Measurements from ENCODE around the gene YPEL5. TPM values are rescaled to one million over a fixed set of nuclear protein-coding genes. Genes with fewer than 3 reads are reported as not detected.

The YPEL5 gene
- total and polyA plus RNA-seq, 10 of the 15 experiments (the other 5 are each of a cell fraction or from before 2014, with no cell fraction given) = 18.8 to 47.3 (median 21.7) TPM

- TF ChIP-seq, protein P1, sequence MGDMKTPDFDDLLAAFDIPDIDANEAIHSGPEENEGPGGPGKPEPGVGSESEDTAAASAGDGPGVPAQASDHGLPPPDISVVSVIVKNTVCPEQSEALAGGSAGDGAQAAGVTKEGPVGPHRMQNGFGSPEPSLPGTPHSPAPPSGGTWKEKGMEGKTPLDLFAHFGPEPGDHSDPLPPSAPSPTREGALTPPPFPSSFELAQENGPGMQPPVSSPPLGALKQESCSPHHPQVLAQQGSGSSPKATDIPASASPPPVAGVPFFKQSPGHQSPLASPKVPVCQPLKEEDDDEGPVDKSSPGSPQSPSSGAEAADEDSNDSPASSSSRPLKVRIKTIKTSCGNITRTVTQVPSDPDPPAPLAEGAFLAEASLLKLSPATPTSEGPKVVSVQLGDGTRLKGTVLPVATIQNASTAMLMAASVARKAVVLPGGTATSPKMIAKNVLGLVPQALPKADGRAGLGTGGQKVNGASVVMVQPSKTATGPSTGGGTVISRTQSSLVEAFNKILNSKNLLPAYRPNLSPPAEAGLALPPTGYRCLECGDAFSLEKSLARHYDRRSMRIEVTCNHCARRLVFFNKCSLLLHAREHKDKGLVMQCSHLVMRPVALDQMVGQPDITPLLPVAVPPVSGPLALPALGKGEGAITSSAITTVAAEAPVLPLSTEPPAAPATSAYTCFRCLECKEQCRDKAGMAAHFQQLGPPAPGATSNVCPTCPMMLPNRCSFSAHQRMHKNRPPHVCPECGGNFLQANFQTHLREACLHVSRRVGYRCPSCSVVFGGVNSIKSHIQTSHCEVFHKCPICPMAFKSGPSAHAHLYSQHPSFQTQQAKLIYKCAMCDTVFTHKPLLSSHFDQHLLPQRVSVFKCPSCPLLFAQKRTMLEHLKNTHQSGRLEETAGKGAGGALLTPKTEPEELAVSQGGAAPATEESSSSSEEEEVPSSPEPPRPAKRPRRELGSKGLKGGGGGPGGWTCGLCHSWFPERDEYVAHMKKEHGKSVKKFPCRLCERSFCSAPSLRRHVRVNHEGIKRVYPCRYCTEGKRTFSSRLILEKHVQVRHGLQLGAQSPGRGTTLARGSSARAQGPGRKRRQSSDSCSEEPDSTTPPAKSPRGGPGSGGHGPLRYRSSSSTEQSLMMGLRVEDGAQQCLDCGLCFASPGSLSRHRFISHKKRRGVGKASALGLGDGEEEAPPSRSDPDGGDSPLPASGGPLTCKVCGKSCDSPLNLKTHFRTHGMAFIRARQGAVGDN (IDR thresholded peaks at IDR 0.05) = no peak
Measured at GRCh38 chr2:30147196-30147714, 448 bp downstream of the YPEL5 start (continued).

GRCh38 chr2:30147715-30148610 is 1.2 kb downstream of the YPEL5 start:
- ChIA-PET CTCF (interaction anchor here (0.7 to 7.2 kb wide), 16 partner anchors 9 to 1022 kb away, joined by 3 to 116 read pairs (median 4); partner anchors contain the start of gene LBH), SMC1A (ENCODE audit: uncharacterized antibody, unreplicated experiment) (interaction anchor here (0.6 to 6.1 kb wide), 14 partner anchors 9 to 563 kb away, joined by 3 to 85 read pairs (median 3); no protein-coding TSS in a partner anchor), POLR2A (interaction anchor here (0.6 to 3.5 kb wide), 4 partner anchors 11 to 77 kb away, joined by 3 to 20 read pairs (median 5); no protein-coding TSS in a partner anchor), RAD21 (ENCODE audit: unreplicated experiment) (interaction anchor here (0.8 to 7.3 kb wide), 8 partner anchors 13 to 564 kb away, joined by 3 to 97 read pairs (median 8); no protein-coding TSS in a partner anchor)
- FAIRE-seq = peak; percentile 54
- no peaks in the 10 kb centered on the region for H3K27me3 ChIP-seq (replicated peaks in 1 of 2; ENCODE audit: control insufficient read depth in 2 of 2, insufficient read depth in 2 of 2, low read length in 1 of 2)
- no peaks in the 10 kb centered on the region; the same call in 1 of the 2 replicates for H3K79me2 ChIP-seq (ENCODE audit: control insufficient read depth, insufficient read depth, low read length)
- H3K27ac ChIP-seq (ENCODE audit: control insufficient read depth, insufficient read depth) = peak overlapping the region; percentile 83
- peak overlapping the region; percentile 60 for H3K4me3 ChIP-seq
- WGBS (ENCODE audit: insufficient coverage, insufficient replicate concordance, low lambda C conversion rate, missing lambda C conversion rate) = under 1% methylated on average over 16 of the region's 50 CpGs
- peak overlapping the region; percentile 61; the same call in 1 of the 2 replicates for H3K9ac ChIP-seq (ENCODE audit: control insufficient read depth, insufficient read depth, low read length)
- no TSS peak for BruUV-seq (replicated peaks)
- in situ Hi-C loops (cut with MboI) = no loop called here
- peak; percentile 43 for ATAC-seq
- no peaks in the 10 kb centered on the region for H4K20me1 ChIP-seq (ENCODE audit: control insufficient read depth, insufficient read depth)
- H3K4me1 ChIP-seq (ENCODE audit: control insufficient read depth, insufficient read depth, low read length) = peaks cover 25% of the 10 kb centered on the region
- peak overlapping the region; percentile 79 for H3K4me2 ChIP-seq (ENCODE audit: control insufficient read depth, insufficient read depth)
- no peaks in the 10 kb centered on the region for H3K9me3 ChIP-seq (replicated peaks; ENCODE audit: control insufficient read depth, insufficient read depth, low read length)
- no peak for DNase-seq (ENCODE audit: low read depth, low spot score)
- intact Hi-C loops (cut with micrococcal nuclease; ENCODE audit: unreplicated experiment) = loop anchor here (5.0 kb wide), 1 partner anchor 189 kb away; no protein-coding TSS in a partner anchor
- peak overlapping the region; percentile 35 for H2AFZ ChIP-seq (ENCODE audit: control insufficient read depth, low read depth, low read length)
- H3K36me3 ChIP-seq (ENCODE audit: control insufficient read depth in 2 of 2, insufficient read depth in 2 of 2, low read length in 1 of 2) = no peaks in the 10 kb centered on the region
- no peak for TF ChIP-seq ELK1 (IDR thresholded peaks at IDR 0.05; ENCODE audit: low read depth, low read length)
- peak; percentile 19 to 46; a peak in 3 of 4 replicates for TF ChIP-seq IKZF2 (IDR thresholded peaks at IDR 0.05)
- no peak for TF ChIP-seq TCF7 (IDR thresholded peaks at IDR 0.05; ENCODE audit: borderline replicate concordance)
- TF ChIP-seq, protein P2, sequence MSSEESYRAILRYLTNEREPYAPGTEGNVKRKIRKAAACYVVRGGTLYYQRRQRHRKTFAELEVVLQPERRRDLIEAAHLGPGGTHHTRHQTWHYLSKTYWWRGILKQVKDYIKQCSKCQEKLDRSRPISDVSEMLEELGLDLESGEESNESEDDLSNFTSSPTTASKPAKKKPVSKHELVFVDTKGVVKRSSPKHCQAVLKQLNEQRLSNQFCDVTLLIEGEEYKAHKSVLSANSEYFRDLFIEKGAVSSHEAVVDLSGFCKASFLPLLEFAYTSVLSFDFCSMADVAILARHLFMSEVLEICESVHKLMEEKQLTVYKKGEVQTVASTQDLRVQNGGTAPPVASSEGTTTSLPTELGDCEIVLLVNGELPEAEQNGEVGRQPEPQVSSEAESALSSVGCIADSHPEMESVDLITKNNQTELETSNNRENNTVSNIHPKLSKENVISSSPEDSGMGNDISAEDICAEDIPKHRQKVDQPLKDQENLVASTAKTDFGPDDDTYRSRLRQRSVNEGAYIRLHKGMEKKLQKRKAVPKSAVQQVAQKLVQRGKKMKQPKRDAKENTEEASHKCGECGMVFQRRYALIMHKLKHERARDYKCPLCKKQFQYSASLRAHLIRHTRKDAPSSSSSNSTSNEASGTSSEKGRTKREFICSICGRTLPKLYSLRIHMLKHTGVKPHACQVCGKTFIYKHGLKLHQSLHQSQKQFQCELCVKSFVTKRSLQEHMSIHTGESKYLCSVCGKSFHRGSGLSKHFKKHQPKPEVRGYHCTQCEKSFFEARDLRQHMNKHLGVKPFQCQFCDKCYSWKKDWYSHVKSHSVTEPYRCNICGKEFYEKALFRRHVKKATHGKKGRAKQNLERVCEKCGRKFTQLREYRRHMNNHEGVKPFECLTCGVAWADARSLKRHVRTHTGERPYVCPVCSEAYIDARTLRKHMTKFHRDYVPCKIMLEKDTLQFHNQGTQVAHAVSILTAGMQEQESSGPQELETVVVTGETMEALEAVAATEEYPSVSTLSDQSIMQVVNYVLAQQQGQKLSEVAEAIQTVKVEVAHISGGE (CRISPR knock-in tag; IDR thresholded peaks at IDR 0.05) = no peak
- TF ChIP-seq, protein P3, sequence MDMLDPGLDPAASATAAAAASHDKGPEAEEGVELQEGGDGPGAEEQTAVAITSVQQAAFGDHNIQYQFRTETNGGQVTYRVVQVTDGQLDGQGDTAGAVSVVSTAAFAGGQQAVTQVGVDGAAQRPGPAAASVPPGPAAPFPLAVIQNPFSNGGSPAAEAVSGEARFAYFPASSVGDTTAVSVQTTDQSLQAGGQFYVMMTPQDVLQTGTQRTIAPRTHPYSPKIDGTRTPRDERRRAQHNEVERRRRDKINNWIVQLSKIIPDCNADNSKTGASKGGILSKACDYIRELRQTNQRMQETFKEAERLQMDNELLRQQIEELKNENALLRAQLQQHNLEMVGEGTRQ (IDR thresholded peaks at IDR 0.05; ENCODE audit: borderline replicate concordance, low read depth, low read length) = peak; percentile 83
- no peak for TF ChIP-seq SMC3 (IDR thresholded peaks at IDR 0.05; ENCODE audit: borderline replicate concordance, low read length)
- TF ChIP-seq BHLHE40 (IDR thresholded peaks at IDR 0.05; ENCODE audit: borderline replicate concordance in 1 of 2, low read depth in 2 of 2, low read length in 1 of 2) = peak in 1 of 2 experiments; percentile 89; a peak in 2 of 4 replicates

Data from GM12878 (cell line).